Fibroblast of mammary gland (primary cell): ENCODE data around the gene MON2.

Experiments
- DNase-seq: peaks from one replicate; pipeline ENCODE4 v3.0.0-alpha.2; 2010; ENCODE audit warnings: low read depth
- H3K4me3 ChIP-seq: 2 replicates; pipeline ENCODE4 v1.5.1; 2011; ENCODE audit warnings: low read depth, mild to moderate bottlenecking, low read length, moderate library complexity; ENCODE audit not compliant: control insufficient read depth
- CTCF ChIP-seq: conservative IDR thresholded peaks from 2 replicates; pipeline ENCODE4 v1.5.1; 2011; ENCODE audit warnings: low read depth, low read length, inconsistent platforms; ENCODE audit not compliant: control insufficient read depth, insufficient read depth

The MON2 gene

GRCh38 chr12:62629971-62630739 lies 163.5 kb downstream of the MON2 start:
- no peak for DNase-seq
- no peak for TF ChIP-seq CTCF
- H3K4me3 ChIP-seq = no peak overlapping the region

GRCh38 chr12:62631471-62632410 lies 165.1 kb downstream of the MON2 start:
- peak; percentile 90 for DNase-seq
- peak; percentile 32 for TF ChIP-seq CTCF
- peak overlapping the region; percentile 53 for H3K4me3 ChIP-seq

- no peak for TF ChIP-seq CTCF
- DNase-seq = peak; percentile 56
- peak overlapping the region; percentile 53 for H3K4me3 ChIP-seq
Measured at GRCh38 chr12:62632411-62632918, 165.8 kb downstream of the MON2 start.

- H3K4me3 ChIP-seq = no peak overlapping the region
- TF ChIP-seq CTCF = no peak
- no peak for DNase-seq
Measured at GRCh38 chr12:62635649-62636048, 169.0 kb downstream of the MON2 start.

GRCh38 chr12:62637679-62638078 lies 171.1 kb downstream of the MON2 start:
- no peak for TF ChIP-seq CTCF
- DNase-seq = no peak
- no peak overlapping the region for H3K4me3 ChIP-seq

GRCh38 chr12:62640910-62641448 lies 174.4 kb downstream of the MON2 start:
- no peak for TF ChIP-seq CTCF
- peak; percentile 59 for DNase-seq
- H3K4me3 ChIP-seq = no peak overlapping the region
